ENCODE data around the gene CASKIN1. TPM values are rescaled to one million over a fixed set of nuclear protein-coding genes. Genes with fewer than 3 reads are reported as not detected.

CASKIN1 gene
- total RNA-seq, 1 experiment from 2014 or later: 7.9 TPM

- no peak for TF ChIP-seq CTCF (conservative IDR thresholded peaks at IDR 0.05)
- H3K4me1 Mint-ChIP-seq: peaks cover 0 to 3% of the 10 kb centered on the region in 2 experiments; a peak in 1 of 4 replicates
- Histone ChIP-seq H2BK20ac (ENCODE audit: low read depth, low read length, poor library complexity, severe bottlenecking) (no peak overlapping the region), H4K5ac (ENCODE audit: insufficient read length, low read depth, low read length) (no peak overlapping the region), H3K56ac (ENCODE audit: insufficient read length, low read depth, low read length) (no peak overlapping the region), H3K9me3 (ENCODE audit: control insufficient read depth, low read depth, low read length) (no peaks in the 10 kb centered on the region), H3K14ac (ENCODE audit: insufficient read depth, low read length) (no peak overlapping the region), H2AFZ (ENCODE audit: low read length) (no peak overlapping the region), H2BK12ac (ENCODE audit: insufficient read length, low read depth, low read length) (no peak overlapping the region), H3K4me2 (ENCODE audit: insufficient read depth, insufficient read length, low read length) (no peak overlapping the region), H4K91ac (ENCODE audit: insufficient read length, low read depth, low read length) (no peak overlapping the region), H3K23me2 (ENCODE audit: insufficient read length, low read depth, low read length, poor library complexity, severe bottlenecking) (peaks cover 13% of the 10 kb centered on the region), H4K8ac (replicated peaks; ENCODE audit: insufficient read length, low read depth, low read length) (no peak overlapping the region), H3K79me2 (ENCODE audit: insufficient read depth, low read length) (no peaks in the 10 kb centered on the region), H3K18ac (ENCODE audit: insufficient read length, low read depth, low read length) (no peak overlapping the region), H2BK15ac (ENCODE audit: low read depth, low read length) (no peak overlapping the region), H2AK5ac (ENCODE audit: insufficient read length, low read length) (no peak overlapping the region), H3K4ac (ENCODE audit: low read depth, low read length) (no peak overlapping the region), H4K20me1 (ENCODE audit: control insufficient read depth, insufficient read depth, insufficient read length) (no peaks in the 10 kb centered on the region), H2BK120ac (ENCODE audit: low read depth, low read length, poor library complexity, severe bottlenecking) (no peak overlapping the region), H3K27ac (ENCODE audit: insufficient read length, low read depth, low read length) (no peak overlapping the region), H3T11ph (ENCODE audit: low read length) (no peak overlapping the region), H3K9ac (ENCODE audit: extremely low read depth, insufficient read length, low read length) (no peak overlapping the region), H3K79me1 (ENCODE audit: insufficient read depth, low read depth, low read length, poor library complexity, severe bottlenecking) (no peaks in the 10 kb centered on the region), H3K27me3 (ENCODE audit: insufficient read depth, low read length) (peaks cover 2% of the 10 kb centered on the region; the same call in 1 of the 2 replicates), H3K4me1 (ENCODE audit: insufficient read depth, low read length) (no peaks in the 10 kb centered on the region), H3K23ac (ENCODE audit: insufficient read length, low read depth, low read length) (no peak overlapping the region), H2BK5ac (ENCODE audit: insufficient read length, low read length) (no peak overlapping the region)
- H3K9me3 Mint-ChIP-seq: no peaks in the 10 kb centered on the region
- H3K27me3 Mint-ChIP-seq (ENCODE audit: low read depth): peaks cover 16% of the 10 kb centered on the region
- 0 out of 5 replicates have a peak overlapping the region, but pooled peaks of 1 of the 2 experiments have one; percentile 42 for H3K4me3 Mint-ChIP-seq
- no peak overlapping the region for H3K27ac Mint-ChIP-seq
- WGBS (ENCODE audit: extremely low coverage, insufficient read length, low lambda C conversion rate): no CpG with 5 or more reads among the region's 28 CpGs
- DNase-seq: no peak
- peaks cover 2 to 24% (median 8%) of the 10 kb centered on the region in 3 experiments; a peak in 6 of 7 replicates for H3K36me3 Mint-ChIP-seq (ENCODE audit: insufficient read depth in 1 of 3, low read depth in 3 of 3)
Measured at GRCh38 chr16:2235234-2235651, 38.8 kb upstream of the CASKIN1 start.

Data from H9 (cell line).